HG03354 (cell line): ENCODE data around the gene PACS1.

Experiments used
- ATAC-seq: cut with Tn5 transposase; IDR thresholded peaks from one replicate; pipeline ENCODE4 v1.9.1; 2021; ENCODE audit warnings: mild to moderate bottlenecking; ENCODE audit not compliant: unreplicated experiment, poor library complexity, severe bottlenecking

The PACS1 gene

GRCh38 chr11:66130978-66131377 is 60.9 kb downstream of the PACS1 start:
- ATAC-seq, result no peak

- no peak for ATAC-seq
These were observed 62.0 kb downstream of the PACS1 start for GRCh38 chr11:66131937-66132632.

GRCh38 chr11:66133216-66133775 is 63.2 kb downstream of the PACS1 start:
- no peak for ATAC-seq

GRCh38 chr11:66136752-66137123 is 66.7 kb downstream of the PACS1 start:
- no peak for ATAC-seq

- ATAC-seq, result no peak
These were observed 69.8 kb downstream of the PACS1 start for GRCh38 chr11:66139817-66140404.

- ATAC-seq, result no peak
These were observed 72.5 kb downstream of the PACS1 start for GRCh38 chr11:66142370-66143263.

GRCh38 chr11:66143264-66143566 is 73.1 kb downstream of the PACS1 start:
- no peak for ATAC-seq

GRCh38 chr11:66143996-66144678 is 74.1 kb downstream of the PACS1 start:
- no peak for ATAC-seq

- no peak for ATAC-seq
These were observed 76.0 kb downstream of the PACS1 start for GRCh38 chr11:66146074-66146473.

GRCh38 chr11:66146940-66147339 is 76.9 kb downstream of the PACS1 start:
- no peak for ATAC-seq

GRCh38 chr11:66150140-66150539 is 80.1 kb downstream of the PACS1 start:
- ATAC-seq, result no peak

- no peak for ATAC-seq
These were observed 80.7 kb downstream of the PACS1 start for GRCh38 chr11:66150725-66151124.

- ATAC-seq, result no peak
These were observed 81.2 kb downstream of the PACS1 start for GRCh38 chr11:66151273-66151672.

- ATAC-seq, result no peak
These were observed 84.0 kb downstream of the PACS1 start for GRCh38 chr11:66154109-66154508.

GRCh38 chr11:66155387-66156073 is 85.5 kb downstream of the PACS1 start:
- no peak for ATAC-seq

- ATAC-seq, result no peak
These were observed 87.3 kb downstream of the PACS1 start for GRCh38 chr11:66157182-66157864.

- no peak for ATAC-seq
These were observed 88.1 kb downstream of the PACS1 start for GRCh38 chr11:66158156-66158555.

GRCh38 chr11:66159324-66159984 is 89.4 kb downstream of the PACS1 start:
- ATAC-seq, result no peak
